Measurements from ENCODE around the gene ENAH. TPM values are rescaled to one million over a fixed set of nuclear protein-coding genes. Genes with fewer than 3 reads are reported as not detected.

ENAH gene
- total RNA-seq, 1 experiment from 2014 or later: 420 TPM

GRCh38 chr1:225670806-225671733, 18.1 kb upstream of the ENAH start:
- POLR2A ChIA-PET: interaction anchor here (0.9 to 4.4 kb wide), 5 partner anchors 12 to 65 kb away, joined by 3 to 18 read pairs (median 4); no protein-coding TSS in a partner anchor
- intact Hi-C loops (cut with micrococcal nuclease): no loop called here
- no peak for TF ChIP-seq CTCF (IDR thresholded peaks at IDR 0.05; ENCODE audit: unreplicated experiment)
- CTCF ChIA-PET: interaction anchor here (0.6 to 0.9 kb wide), 5 partner anchors 23 to 101 kb away, joined by 3 to 4 read pairs (median 3); no protein-coding TSS in a partner anchor
- peak; percentile 66 for DNase-seq (ENCODE audit: unreplicated experiment)
- Mint-ChIP-seq H3K4me1 (ENCODE audit: insufficient read depth, unreplicated experiment) (peaks cover 14% of the 10 kb centered on the region), H3K36me3 (ENCODE audit: insufficient read depth, unreplicated experiment) (no peaks in the 10 kb centered on the region), H3K27ac (ENCODE audit: low read depth, unreplicated experiment) (no peak overlapping the region), H3K4me3 (ENCODE audit: unreplicated experiment) (no peak overlapping the region), H3K9me3 (ENCODE audit: unreplicated experiment) (no peaks in the 10 kb centered on the region), H3K27me3 (ENCODE audit: insufficient read depth, unreplicated experiment) (no peaks in the 10 kb centered on the region)
- BruUV-seq (replicated peaks): no TSS peak

- CTCF ChIA-PET: interaction anchor here (0.6 to 0.8 kb wide), 3 partner anchors 12 to 253 kb away, joined by 3 to 4 read pairs (median 3); no protein-coding TSS in a partner anchor
- Mint-ChIP-seq H3K27ac (ENCODE audit: low read depth, unreplicated experiment) (no peak overlapping the region), H3K4me1 (ENCODE audit: insufficient read depth, unreplicated experiment) (peaks cover 14% of the 10 kb centered on the region), H3K27me3 (ENCODE audit: insufficient read depth, unreplicated experiment) (no peaks in the 10 kb centered on the region), H3K36me3 (ENCODE audit: insufficient read depth, unreplicated experiment) (no peaks in the 10 kb centered on the region), H3K4me3 (ENCODE audit: unreplicated experiment) (no peak overlapping the region), H3K9me3 (ENCODE audit: unreplicated experiment) (no peaks in the 10 kb centered on the region)
- BruUV-seq (replicated peaks): no TSS peak
- POLR2A ChIA-PET: interaction anchor here (0.6 to 4.4 kb wide), 3 partner anchors 11 to 66 kb away, joined by 3 to 18 read pairs (median 8); no protein-coding TSS in a partner anchor
- no peak for TF ChIP-seq CTCF (IDR thresholded peaks at IDR 0.05; ENCODE audit: unreplicated experiment)
- DNase-seq (ENCODE audit: unreplicated experiment): peak; percentile 42
- intact Hi-C loops (cut with micrococcal nuclease): no loop called here
Measured at GRCh38 chr1:225670356-225670755, 17.4 kb upstream of the ENAH start.

- H3K9me3 Mint-ChIP-seq (ENCODE audit: unreplicated experiment): no peaks in the 10 kb centered on the region
- intact Hi-C loops (cut with micrococcal nuclease): no loop called here
- BruUV-seq (replicated peaks): no TSS peak
Measured at GRCh38 chr1:225668222-225668621, 15.3 kb upstream of the ENAH start.

More at GRCh38 chr1:225668222-225668621, 15.3 kb upstream of the ENAH start:
- H3K4me3 Mint-ChIP-seq (ENCODE audit: unreplicated experiment): no peak overlapping the region
- no peak for TF ChIP-seq CTCF (IDR thresholded peaks at IDR 0.05; ENCODE audit: unreplicated experiment)
- ChIA-PET CTCF (interaction anchor here (1.2 to 1.8 kb wide), 2 partner anchors 78 to 104 kb away, joined by 4 to 9 read pairs; no protein-coding TSS in a partner anchor), POLR2A (interaction anchor here (0.7 to 1.0 kb wide), 2 partner anchors 11 to 13 kb away, joined by 3 to 4 read pairs; no protein-coding TSS in a partner anchor)
- no peaks in the 10 kb centered on the region for H3K27me3 Mint-ChIP-seq (ENCODE audit: insufficient read depth, unreplicated experiment)
- DNase-seq (ENCODE audit: unreplicated experiment): no peak
- no peak overlapping the region for H3K27ac Mint-ChIP-seq (ENCODE audit: low read depth, unreplicated experiment)
- no peaks in the 10 kb centered on the region for H3K36me3 Mint-ChIP-seq (ENCODE audit: insufficient read depth, unreplicated experiment)
- peaks cover 14% of the 10 kb centered on the region for H3K4me1 Mint-ChIP-seq (ENCODE audit: insufficient read depth, unreplicated experiment)

Measured in MCF 10A (cell line).